HG03575 (cell line): ENCODE measurements around the gene PIEZO1.

Experiments used
- ATAC-seq: cut with Tn5 transposase; IDR thresholded peaks from one replicate; pipeline ENCODE4 v1.9.1; 2021; ENCODE audit not compliant: unreplicated experiment, insufficient number of reproducible peaks, low FRiP score; ENCODE audit errors: extremely low read depth

PIEZO1 gene

GRCh38 chr16:88700636-88701482 lies 84.2 kb downstream of the PIEZO1 start:
- no peak for ATAC-seq

- ATAC-seq: no peak
Observed at GRCh38 chr16:88700322-88700635, 84.7 kb downstream of the PIEZO1 start.

GRCh38 chr16:88699180-88699579 lies 85.8 kb downstream of the PIEZO1 start:
- no peak for ATAC-seq

GRCh38 chr16:88698646-88699045 lies 86.4 kb downstream of the PIEZO1 start:
- ATAC-seq: no peak

- no peak for ATAC-seq
Observed at GRCh38 chr16:88697831-88698615, 87.0 kb downstream of the PIEZO1 start.

GRCh38 chr16:88697116-88697830 lies 87.7 kb downstream of the PIEZO1 start:
- ATAC-seq: no peak

GRCh38 chr16:88696441-88696840 lies 88.6 kb downstream of the PIEZO1 start:
- ATAC-seq: no peak

GRCh38 chr16:88695753-88696152 lies 89.3 kb downstream of the PIEZO1 start:
- ATAC-seq: no peak

GRCh38 chr16:88695218-88695617 lies 89.8 kb downstream of the PIEZO1 start:
- no peak for ATAC-seq

GRCh38 chr16:88694221-88695087 lies 90.6 kb downstream of the PIEZO1 start:
- no peak for ATAC-seq

GRCh38 chr16:88693420-88694177 lies 91.4 kb downstream of the PIEZO1 start:
- ATAC-seq: no peak

- ATAC-seq: no peak
Observed at GRCh38 chr16:88692861-88693260, 92.2 kb downstream of the PIEZO1 start.

GRCh38 chr16:88691924-88692560 lies 93.0 kb downstream of the PIEZO1 start:
- ATAC-seq: no peak

GRCh38 chr16:88691129-88691813 lies 93.7 kb downstream of the PIEZO1 start:
- ATAC-seq: no peak

- no peak for ATAC-seq
Observed at GRCh38 chr16:88690341-88691128, 94.5 kb downstream of the PIEZO1 start.

- ATAC-seq: no peak
Observed at GRCh38 chr16:88688013-88688778, 96.8 kb downstream of the PIEZO1 start.
